Measurements from ENCODE around the gene LRRC63. TPM values are rescaled to one million over a fixed set of nuclear protein-coding genes. Genes with fewer than 3 reads are reported as not detected.

The LRRC63 gene
- total RNA-seq, 5 donors from 2014 or later (not counting 1 experiment from before 2014, with no cell fraction given) = 0.43 to 0.82 (median 0.54) TPM

DNA sequence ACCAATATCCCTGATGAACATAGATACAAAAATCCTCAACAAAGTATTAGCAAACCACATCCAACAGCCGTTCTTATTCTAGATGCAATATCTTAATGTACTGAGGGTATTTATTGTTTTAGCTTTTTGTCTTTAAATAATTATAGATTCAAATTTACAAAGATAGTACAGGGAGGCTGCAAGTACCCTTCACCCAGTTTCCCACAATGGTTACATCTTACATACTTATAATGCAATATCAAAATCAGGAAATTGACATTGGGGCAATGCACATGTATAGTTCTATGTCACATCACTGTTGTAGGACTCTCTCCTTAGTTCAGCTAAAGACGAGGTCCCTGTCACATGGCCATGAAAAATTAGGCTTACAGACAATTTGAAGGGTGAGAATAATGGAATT lies 99.5 kb downstream of the LRRC63 start:
- POLR2A ChIA-PET = no interaction called here
- ATAC-seq (replicated peaks in 1 of 4) (no peak), DNase-seq (no peak)
- H3K4me1 Mint-ChIP-seq = peaks cover 13 to 25% (median 16%) of the 10 kb centered on the region in 3 donors
- no peaks in the 10 kb centered on the region for H3K27me3 Mint-ChIP-seq
- H3K27ac Mint-ChIP-seq = no peak overlapping the region
- no peaks in the 10 kb centered on the region for H3K9me3 ChIP-seq
- peaks cover 26% of the 10 kb centered on the region for H3K36me3 Mint-ChIP-seq
- H3K27ac ChIP-seq (ENCODE audit: low read length) = no peak overlapping the region
- peaks cover 0 to 6% (median 4%) of the 10 kb centered on the region in 3 donors for H3K9me3 Mint-ChIP-seq
- CTCF ChIA-PET = interaction anchor here in 1 of 2 donors (0.6 kb wide), 1 partner anchor 454 kb away, joined by 4 read pairs; no protein-coding TSS in a partner anchor
- H3K4me1 ChIP-seq (ENCODE audit: control insufficient read depth in 1 of 2, extremely low read depth in 1 of 2, insufficient read depth in 2 of 2, low read length in 2 of 2) = peaks cover 0 to 8% of the 10 kb centered on the region in 2 experiments
- whole genome bisulfite sequencing (ENCODE audit: insufficient coverage) = no CpG with 5 or more reads among the region's 2 CpGs
- no peak overlapping the region for H3K4me3 ChIP-seq (ENCODE audit: control insufficient read depth in 1 of 2, extremely low read depth in 1 of 2, low read length in 1 of 2)
- no peak overlapping the region for H3K4me3 Mint-ChIP-seq
- H3K36me3 ChIP-seq (ENCODE audit: control insufficient read depth in 2 of 2, extremely low read depth in 1 of 2, insufficient read depth in 1 of 2, low read length in 1 of 2) = peaks cover 0 to 3% of the 10 kb centered on the region in 2 donors
- no peaks in the 10 kb centered on the region for H3K27me3 ChIP-seq (replicated peaks in 1 of 2; ENCODE audit: control insufficient read depth in 2 of 2, extremely low read depth in 1 of 2, insufficient read depth in 2 of 2, low read length in 1 of 2)

GRCh38 chr13:46313024-46313423 lies 101.3 kb downstream of the LRRC63 start:
- ATAC-seq (replicated peaks in 1 of 4) (no peak), DNase-seq (no peak)
- POLR2A ChIA-PET = interaction anchor here in 1 of 2 donors (1.2 to 1.5 kb wide), 2 partner anchors 17 to 141 kb away, joined by 4 to 9 read pairs; no protein-coding TSS in a partner anchor
- H3K27ac ChIP-seq (ENCODE audit: low read length) = peak overlapping the region; percentile 65
- peaks cover 0 to 8% of the 10 kb centered on the region in 2 experiments for H3K4me1 ChIP-seq (ENCODE audit: control insufficient read depth in 1 of 2, extremely low read depth in 1 of 2, insufficient read depth in 2 of 2, low read length in 2 of 2)
- H3K36me3 Mint-ChIP-seq = peaks cover 26% of the 10 kb centered on the region
- no CpG with 5 or more reads among the region's 1 CpG for WGBS (ENCODE audit: insufficient coverage)
- peaks cover 19 to 31% (median 22%) of the 10 kb centered on the region in 3 donors for H3K4me1 Mint-ChIP-seq
- no peaks in the 10 kb centered on the region for H3K27me3 ChIP-seq (replicated peaks in 1 of 2; ENCODE audit: control insufficient read depth in 2 of 2, extremely low read depth in 1 of 2, insufficient read depth in 2 of 2, low read length in 1 of 2)
- CTCF ChIA-PET = interaction anchor here in 1 of 2 donors (1.0 to 2.4 kb wide), 3 partner anchors 13 to 145 kb away, joined by 4 to 8 read pairs (median 4); no protein-coding TSS in a partner anchor
- H3K9me3 Mint-ChIP-seq = peaks cover 0 to 6% (median 4%) of the 10 kb centered on the region in 3 donors
- H3K4me3 ChIP-seq (ENCODE audit: control insufficient read depth in 1 of 2, extremely low read depth in 1 of 2, low read length in 1 of 2) = no peak overlapping the region
- H3K4me3 Mint-ChIP-seq = no peak overlapping the region
- no peaks in the 10 kb centered on the region for H3K27me3 Mint-ChIP-seq
- H3K9me3 ChIP-seq = no peaks in the 10 kb centered on the region
- no peak overlapping the region for H3K27ac Mint-ChIP-seq
- peaks cover 0 to 3% of the 10 kb centered on the region in 2 donors for H3K36me3 ChIP-seq (ENCODE audit: control insufficient read depth in 2 of 2, extremely low read depth in 1 of 2, insufficient read depth in 1 of 2, low read length in 1 of 2)

DNA sequence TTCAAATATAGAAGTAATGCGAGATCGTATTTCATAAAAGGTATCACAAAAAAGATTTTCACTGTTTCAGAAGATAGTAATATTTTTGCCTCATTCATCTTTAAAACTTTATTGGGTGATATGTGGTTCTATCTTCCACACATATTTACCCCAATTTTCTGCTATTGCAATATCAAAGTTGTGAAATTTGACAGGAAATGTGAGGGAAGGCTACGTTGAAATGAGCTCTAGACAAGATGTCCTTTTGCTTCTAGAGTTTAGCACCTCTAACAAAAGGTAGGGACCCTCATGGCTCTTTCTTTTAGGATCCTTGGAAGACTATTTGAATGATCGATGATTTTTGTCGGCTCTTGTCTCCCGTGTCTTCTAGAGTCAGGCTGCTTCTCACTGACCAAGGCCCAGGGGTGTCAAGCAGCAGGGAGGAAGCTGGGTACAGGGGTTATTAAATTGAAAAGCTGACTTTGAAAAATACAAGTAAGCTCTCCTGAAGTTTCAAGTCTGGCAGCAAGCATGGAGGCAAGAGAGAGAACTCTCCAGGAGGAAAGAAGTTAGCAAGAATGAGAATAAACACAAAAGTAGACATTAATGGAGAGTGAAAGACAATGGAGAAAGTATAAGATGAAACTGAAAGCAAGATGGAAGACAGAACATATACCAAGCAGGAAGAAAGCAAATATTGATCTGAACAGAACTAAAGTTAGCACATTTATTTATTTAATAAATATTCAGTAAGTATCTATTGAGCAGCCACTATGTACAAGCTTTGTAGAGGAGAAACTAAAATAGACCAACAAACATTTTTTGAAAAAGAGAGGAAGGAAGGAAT lies 101.9 kb downstream of the LRRC63 start:
- H3K4me1 ChIP-seq (ENCODE audit: control insufficient read depth in 1 of 2, extremely low read depth in 1 of 2, insufficient read depth in 2 of 2, low read length in 2 of 2) = peaks cover 0 to 8% of the 10 kb centered on the region in 2 experiments
- peaks cover 23 to 37% (median 26%) of the 10 kb centered on the region in 3 donors for H3K4me1 Mint-ChIP-seq
- ChIA-PET POLR2A (interaction anchor here (0.5 to 1.5 kb wide), 4 partner anchors 18 to 201 kb away, joined by 3 to 9 read pairs (median 4); no protein-coding TSS in a partner anchor), CTCF (interaction anchor here in 1 of 2 donors (0.6 to 2.4 kb wide), 5 partner anchors 13 to 153 kb away, joined by 3 to 8 read pairs (median 4); no protein-coding TSS in a partner anchor)
- peak overlapping the region; percentile 82 to 84 for H3K27ac Mint-ChIP-seq
- peak overlapping the region; percentile 65 for H3K27ac ChIP-seq (ENCODE audit: low read length)
- 74% methylated on average over 4 of the region's 6 CpGs for WGBS (ENCODE audit: insufficient coverage)
- peak in 1 of 35 experiments; percentile 37 for DNase-seq
- no peaks in the 10 kb centered on the region for H3K27me3 ChIP-seq (replicated peaks in 1 of 2; ENCODE audit: control insufficient read depth in 2 of 2, extremely low read depth in 1 of 2, insufficient read depth in 2 of 2, low read length in 1 of 2)
- H3K9me3 ChIP-seq = no peaks in the 10 kb centered on the region
- ATAC-seq (replicated peaks in 1 of 4) = peak in 1 of 4 experiments; percentile 40
- H3K36me3 ChIP-seq (ENCODE audit: control insufficient read depth in 2 of 2, extremely low read depth in 1 of 2, insufficient read depth in 1 of 2, low read length in 1 of 2) = peaks cover 0 to 3% of the 10 kb centered on the region in 2 donors
- no peak overlapping the region for H3K4me3 ChIP-seq (ENCODE audit: control insufficient read depth in 1 of 2, extremely low read depth in 1 of 2, low read length in 1 of 2)
- no peaks in the 10 kb centered on the region for H3K27me3 Mint-ChIP-seq
- peak overlapping the region; percentile 50 to 69 (median 62) for H3K4me3 Mint-ChIP-seq
- peaks cover 26% of the 10 kb centered on the region for H3K36me3 Mint-ChIP-seq
- peaks cover 0 to 6% (median 4%) of the 10 kb centered on the region in 3 donors for H3K9me3 Mint-ChIP-seq

- Histone ChIP-seq H3K9me3 (no peaks in the 10 kb centered on the region), H3K27ac (ENCODE audit: low read length) (no peak overlapping the region), H3K27me3 (replicated peaks in 1 of 2; ENCODE audit: control insufficient read depth in 2 of 2, extremely low read depth in 1 of 2, insufficient read depth in 2 of 2, low read length in 1 of 2) (no peaks in the 10 kb centered on the region), H3K4me1 (ENCODE audit: control insufficient read depth in 1 of 2, extremely low read depth in 1 of 2, insufficient read depth in 2 of 2, low read length in 2 of 2) (peaks cover 2 to 8% of the 10 kb centered on the region in 2 experiments), H3K4me3 (ENCODE audit: control insufficient read depth in 1 of 2, extremely low read depth in 1 of 2, low read length in 1 of 2) (no peak overlapping the region), H3K36me3 (ENCODE audit: control insufficient read depth in 2 of 2, extremely low read depth in 1 of 2, insufficient read depth in 1 of 2, low read length in 1 of 2) (peaks cover 0 to 3% of the 10 kb centered on the region in 2 donors)
- CTCF ChIA-PET = interaction anchor here in 1 of 2 donors (1.4 to 2.4 kb wide), 2 partner anchors 14 to 19 kb away, joined by 4 to 8 read pairs; no protein-coding TSS in a partner anchor
- H3K27me3 Mint-ChIP-seq = no peaks in the 10 kb centered on the region
- no peak for DNase-seq
- WGBS (ENCODE audit: insufficient coverage) = no CpG with 5 or more reads among the region's 1 CpG
- H3K9me3 Mint-ChIP-seq = peaks cover 0 to 5% (median 4%) of the 10 kb centered on the region in 3 donors
- H3K36me3 Mint-ChIP-seq = peaks cover 23% of the 10 kb centered on the region
- ATAC-seq (replicated peaks in 1 of 4) = no peak
- no peak overlapping the region for H3K4me3 Mint-ChIP-seq
- POLR2A ChIA-PET = interaction anchor here (0.6 to 1.5 kb wide), 2 partner anchors 142 to 202 kb away, joined by 3 to 4 read pairs; no protein-coding TSS in a partner anchor
- H3K27ac Mint-ChIP-seq = no peak overlapping the region
- peaks cover 30 to 43% (median 34%) of the 10 kb centered on the region in 3 donors for H3K4me1 Mint-ChIP-seq
Measured at GRCh38 chr13:46314587-46314986, 102.9 kb downstream of the LRRC63 start.

DNA sequence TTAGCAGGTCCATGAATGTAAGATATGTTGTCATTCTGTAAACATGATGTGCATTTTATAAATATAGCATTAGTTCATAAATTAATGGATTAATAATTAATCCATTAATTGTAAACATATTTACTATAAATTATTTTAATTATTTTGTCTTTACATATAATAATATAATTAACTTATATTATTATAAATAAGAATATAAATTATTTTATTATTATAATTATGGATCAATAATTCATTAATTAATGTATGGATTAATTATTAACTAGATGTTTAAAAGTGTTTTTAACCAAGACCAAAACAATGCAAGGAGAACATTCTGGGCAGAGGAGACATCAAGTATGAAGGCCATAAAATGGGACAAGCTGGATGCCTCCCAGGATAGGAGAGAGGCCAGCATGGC lies 103.3 kb downstream of the LRRC63 start:
- H3K4me3 Mint-ChIP-seq = no peak overlapping the region
- POLR2A ChIA-PET = no interaction called here
- peaks cover 18% of the 10 kb centered on the region for H3K36me3 Mint-ChIP-seq
- peaks cover 0 to under 1% (median under 1%) of the 10 kb centered on the region in 3 donors for H3K9me3 Mint-ChIP-seq
- no peak overlapping the region for H3K27ac ChIP-seq (ENCODE audit: low read length)
- H3K36me3 ChIP-seq (ENCODE audit: control insufficient read depth in 2 of 2, extremely low read depth in 1 of 2, insufficient read depth in 1 of 2, low read length in 1 of 2) = peaks cover 0 to 3% of the 10 kb centered on the region in 2 donors
- H3K27me3 ChIP-seq (replicated peaks in 1 of 2; ENCODE audit: control insufficient read depth in 2 of 2, extremely low read depth in 1 of 2, insufficient read depth in 2 of 2, low read length in 1 of 2) = no peaks in the 10 kb centered on the region
- no peaks in the 10 kb centered on the region for H3K9me3 ChIP-seq
- H3K27ac Mint-ChIP-seq = no peak overlapping the region
- DNase-seq (no peak), ATAC-seq (replicated peaks in 1 of 4) (no peak)
- no peak overlapping the region for H3K4me3 ChIP-seq (ENCODE audit: control insufficient read depth in 1 of 2, extremely low read depth in 1 of 2, low read length in 1 of 2)
- H3K4me1 Mint-ChIP-seq = peaks cover 33 to 43% (median 35%) of the 10 kb centered on the region in 3 donors
- H3K27me3 Mint-ChIP-seq = no peaks in the 10 kb centered on the region
- H3K4me1 ChIP-seq (ENCODE audit: control insufficient read depth in 1 of 2, extremely low read depth in 1 of 2, insufficient read depth in 2 of 2, low read length in 2 of 2) = peaks cover 2 to 8% of the 10 kb centered on the region in 2 experiments
- CTCF ChIA-PET = interaction anchor here in 1 of 2 donors (1.5 kb wide), 1 partner anchor 19 kb away, joined by 3 read pairs; no protein-coding TSS in a partner anchor

DNA sequence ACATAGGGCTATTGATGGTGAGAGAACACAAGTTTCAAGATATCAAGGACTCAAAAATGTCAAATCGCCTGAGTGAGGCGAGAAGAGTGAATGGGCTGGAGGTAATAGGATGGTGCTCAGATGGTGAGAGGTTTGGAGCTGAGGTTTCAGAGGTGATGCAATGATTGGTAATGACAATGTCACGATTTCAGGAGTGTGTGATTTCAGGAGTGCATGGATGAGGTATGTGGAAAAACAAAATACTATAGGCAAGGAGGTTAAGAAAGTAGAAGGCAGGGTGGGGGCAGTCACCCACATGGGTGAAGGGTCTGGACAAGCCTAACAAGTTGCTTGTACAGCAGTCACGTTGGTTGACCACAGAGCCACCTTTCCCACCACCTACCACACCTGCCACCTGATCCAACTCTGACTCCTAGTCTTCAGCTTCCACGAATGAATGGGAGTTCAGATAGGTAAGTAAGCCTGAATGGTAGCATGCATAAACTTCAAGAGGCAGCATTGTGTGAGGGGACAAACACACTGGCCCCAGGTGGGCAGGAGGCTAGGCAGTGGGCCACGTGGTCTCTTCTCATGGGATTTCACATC lies 103.9 kb downstream of the LRRC63 start:
- H3K36me3 Mint-ChIP-seq = peaks cover 18% of the 10 kb centered on the region
- POLR2A ChIA-PET = no interaction called here

More for the DNA sequence above, 103.9 kb downstream of the LRRC63 start:
- Histone ChIP-seq H3K36me3 (ENCODE audit: control insufficient read depth in 2 of 2, extremely low read depth in 1 of 2, insufficient read depth in 1 of 2, low read length in 1 of 2) (peaks cover 0 to 3% of the 10 kb centered on the region in 2 donors), H3K27me3 (replicated peaks in 1 of 2; ENCODE audit: control insufficient read depth in 2 of 2, extremely low read depth in 1 of 2, insufficient read depth in 2 of 2, low read length in 1 of 2) (no peaks in the 10 kb centered on the region), H3K9me3 (no peaks in the 10 kb centered on the region), H3K4me1 (ENCODE audit: control insufficient read depth in 1 of 2, extremely low read depth in 1 of 2, insufficient read depth in 2 of 2, low read length in 2 of 2) (peaks cover 4 to 12% of the 10 kb centered on the region in 2 experiments), H3K27ac (ENCODE audit: low read length) (no peak overlapping the region), H3K4me3 (ENCODE audit: control insufficient read depth in 1 of 2, extremely low read depth in 1 of 2, low read length in 1 of 2) (no peak overlapping the region)
- no peak for DNase-seq
- H3K4me3 Mint-ChIP-seq = no peak overlapping the region
- H3K9me3 Mint-ChIP-seq = no peaks in the 10 kb centered on the region
- 93% methylated on average over 4 of the region's 6 CpGs for WGBS (ENCODE audit: insufficient coverage)
- ATAC-seq (replicated peaks in 1 of 4) = no peak
- no peaks in the 10 kb centered on the region for H3K27me3 Mint-ChIP-seq
- peaks cover 37 to 48% (median 38%) of the 10 kb centered on the region in 3 donors for H3K4me1 Mint-ChIP-seq
- no peak overlapping the region for H3K27ac Mint-ChIP-seq
- CTCF ChIA-PET = interaction anchor here in 1 of 2 donors (1.5 kb wide), 1 partner anchor 20 kb away, joined by 3 read pairs; no protein-coding TSS in a partner anchor

Data from T-cell (primary cell).